NCI-H526 treated with DMSO at 0.1 percent for 48 hours (cell line): ENCODE results near the gene ZSCAN31.

ENCODE experiments used
- DNase-seq: peaks from one replicate; lab custom pipeline; 2025; lab: John Stamatoyannopoulos, UW

ZSCAN31 gene

GRCh38 chr6:28353356-28353755, 17.4 kb upstream of the ZSCAN31 start:
- DNase-seq = no peak

- DNase-seq = no peak
Observed at GRCh38 chr6:28351493-28351925, 15.6 kb upstream of the ZSCAN31 start.

- DNase-seq = no peak
Observed at GRCh38 chr6:28351087-28351486, 15.1 kb upstream of the ZSCAN31 start.

- no peak for DNase-seq
Observed at GRCh38 chr6:28349892-28350737, 14.2 kb upstream of the ZSCAN31 start, which contains the start of gene ZKSCAN3. TSS of gene ZKSCAN3 (plus strand) at chr6:28349947. CDS start at chr6:28359587, 9,640 bp downstream.

DNA sequence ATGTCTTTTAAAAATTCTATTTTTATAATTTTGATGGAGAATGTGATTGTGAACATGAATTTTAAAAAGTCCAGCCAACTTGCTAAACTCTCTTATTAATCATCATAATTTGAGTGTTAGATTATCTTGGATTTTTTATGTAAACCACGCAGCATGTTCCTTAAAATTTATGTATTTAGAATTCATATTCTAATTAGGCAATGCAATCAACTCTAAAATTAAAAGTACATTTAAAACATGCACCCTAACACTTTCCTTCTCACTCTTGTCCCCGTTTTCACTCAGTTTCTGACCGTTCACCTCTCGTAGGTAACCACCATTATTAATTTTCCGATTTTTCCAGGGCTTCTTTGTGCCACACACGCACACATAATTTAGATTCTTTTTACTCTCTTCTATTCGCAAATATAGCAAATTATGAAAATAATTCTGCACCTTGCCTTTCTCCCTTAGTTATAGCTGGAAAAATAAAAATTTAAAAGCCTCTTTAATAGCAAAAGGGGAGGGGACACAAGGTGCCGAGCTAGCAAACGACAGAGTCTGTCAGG, 13.5 kb upstream of the ZSCAN31 start:
- DNase-seq = peak; percentile 58

DNA sequence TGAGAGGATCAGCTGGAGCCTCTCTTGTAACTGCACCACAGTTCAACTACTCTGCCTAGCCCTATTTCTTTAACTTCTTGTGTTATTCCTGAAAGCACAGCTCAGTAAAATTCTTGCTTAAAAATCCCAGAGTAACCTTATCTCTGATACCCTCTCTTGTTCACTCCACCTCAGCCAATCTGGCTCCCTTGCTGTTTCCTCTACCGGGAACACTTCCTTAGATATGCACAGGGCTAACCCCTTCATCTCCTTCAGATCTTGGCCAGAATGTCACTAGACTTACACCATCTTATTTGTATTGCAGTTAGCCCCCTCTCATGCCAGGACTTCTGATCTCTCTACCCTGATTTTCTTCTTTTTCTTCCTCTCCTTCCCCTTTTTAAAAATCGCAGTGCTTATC, 11.2 kb upstream of the ZSCAN31 start:
- no peak for DNase-seq

GRCh38 chr6:28345201-28345600, 9.3 kb upstream of the ZSCAN31 start:
- no peak for DNase-seq

GRCh38 chr6:28343898-28344677, 8.1 kb upstream of the ZSCAN31 start:
- no peak for DNase-seq

GRCh38 chr6:28340310-28341095, 4.6 kb upstream of the ZSCAN31 start:
- no peak for DNase-seq

DNA sequence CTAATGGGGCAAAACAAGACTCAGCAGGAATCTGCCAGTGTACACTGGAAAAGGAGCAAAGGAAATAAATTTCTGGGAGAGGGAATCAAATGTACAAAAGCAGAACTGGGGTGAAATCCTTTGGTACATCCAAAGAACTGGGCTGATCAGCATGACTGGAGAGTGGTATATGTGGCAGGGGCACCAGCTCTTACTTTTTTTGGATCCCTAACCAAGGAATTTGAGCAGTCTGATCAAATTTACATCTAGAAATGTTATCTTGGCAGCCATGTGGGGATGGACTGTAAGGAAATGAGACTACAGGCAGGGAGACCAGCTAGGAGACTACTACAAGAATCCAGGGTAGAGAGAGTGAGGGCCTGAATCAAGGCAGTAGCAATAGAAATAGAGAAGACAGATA, 1.2 kb upstream of the ZSCAN31 start:
- DNase-seq = no peak

DNA sequence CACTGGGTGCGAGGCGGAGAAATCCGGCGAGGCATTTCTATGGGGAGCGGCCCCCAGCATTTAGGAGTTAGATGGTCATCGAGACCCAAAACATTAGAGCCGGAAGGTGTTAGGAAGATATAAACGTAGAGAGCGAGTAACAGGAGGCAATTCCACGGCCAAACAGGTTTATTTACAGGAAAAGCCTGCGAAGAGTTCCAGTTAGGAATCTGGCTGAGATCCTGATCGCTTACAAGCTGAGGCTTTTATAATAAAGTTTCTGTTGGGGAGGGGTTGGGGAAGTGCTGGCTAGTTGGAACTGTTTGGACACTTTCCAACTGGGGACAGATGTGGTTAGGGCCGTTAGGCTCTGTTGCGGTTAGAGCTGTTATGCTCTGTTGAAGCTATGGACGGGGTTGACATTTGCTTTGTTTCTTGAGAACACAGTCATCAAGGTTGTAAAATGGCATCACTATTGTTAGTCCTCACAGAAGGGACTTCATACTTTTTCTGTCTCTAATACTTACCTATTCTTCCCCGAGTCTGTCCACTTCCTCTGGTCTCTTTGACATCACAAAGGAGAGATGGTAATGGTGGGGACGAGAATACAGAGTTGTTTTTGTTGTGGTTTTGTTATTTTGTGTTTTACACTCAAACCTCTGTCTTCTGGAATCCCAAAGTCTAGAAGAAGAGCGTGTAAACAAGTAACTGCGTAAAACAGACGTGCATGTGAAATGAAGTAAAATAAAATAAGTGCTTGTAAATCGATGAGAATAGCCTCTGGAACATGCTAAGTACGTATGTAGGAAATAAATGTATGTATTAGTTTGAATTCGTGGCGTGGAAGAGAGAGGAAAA, 554 bp upstream of the ZSCAN31 start:
- DNase-seq = peak; percentile 44

DNA sequence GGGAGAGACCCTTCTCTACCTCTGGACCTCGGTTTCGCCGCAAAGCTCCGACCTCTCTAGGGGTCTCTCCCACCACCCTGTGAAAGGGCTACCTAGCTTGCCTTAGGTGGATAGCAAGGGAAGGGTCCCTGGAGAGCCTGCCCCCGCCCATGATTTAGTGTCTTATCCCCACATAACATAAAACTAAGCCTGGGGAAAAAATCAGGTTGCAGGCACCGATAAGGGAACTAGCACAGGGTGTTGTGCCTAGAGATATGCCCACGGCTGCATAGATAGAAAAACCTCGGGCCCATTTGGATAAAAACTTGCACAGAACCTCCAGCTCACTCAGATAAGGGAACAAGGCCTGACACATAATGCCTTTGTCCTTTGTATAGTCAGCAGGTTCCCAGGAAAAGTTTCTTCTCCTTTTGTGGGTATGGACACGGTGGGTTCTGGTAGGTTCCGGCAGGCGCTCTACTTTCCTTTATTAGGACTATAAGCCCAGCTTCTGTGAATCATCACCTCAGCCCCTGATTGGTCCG, 846 bp downstream of the ZSCAN31 start:
- DNase-seq = no peak

DNA sequence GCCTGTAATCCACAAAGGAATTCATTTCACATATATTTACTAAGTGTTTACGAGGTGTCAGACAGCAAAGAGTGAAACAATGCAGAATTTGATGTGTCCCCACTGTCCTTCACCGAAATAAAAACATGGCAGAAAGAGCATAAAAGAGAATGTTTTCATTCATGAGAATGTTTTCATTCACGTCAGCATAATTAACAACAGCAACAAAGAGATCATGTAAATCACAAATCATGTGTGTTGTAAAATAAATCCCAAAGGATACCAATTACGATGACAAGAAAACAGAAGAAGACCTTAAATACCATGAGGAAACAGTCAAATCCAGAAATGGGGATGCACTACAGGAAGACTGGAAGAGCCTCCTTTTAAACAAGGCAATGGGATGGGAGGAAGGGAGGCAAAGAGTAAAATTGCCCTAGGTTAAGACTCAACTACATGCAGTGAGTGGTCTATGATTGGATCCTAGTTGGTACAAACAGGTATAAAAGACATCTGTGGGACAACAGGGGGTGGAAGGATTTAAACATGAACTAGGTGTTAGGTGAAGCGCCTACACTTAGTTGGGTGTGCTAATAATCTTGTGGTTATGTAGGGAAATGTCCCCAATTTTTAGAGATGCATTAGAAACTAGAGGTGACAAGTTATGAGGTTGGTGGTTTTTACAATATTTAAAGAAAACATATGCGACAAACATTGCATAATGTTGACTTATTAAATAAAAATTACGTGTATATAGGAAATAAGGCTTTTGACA, 1.5 kb downstream of the ZSCAN31 start:
- no peak for DNase-seq

GRCh38 chr6:28333599-28334018, 2.3 kb downstream of the ZSCAN31 start:
- DNase-seq = no peak

- no peak for DNase-seq
Observed at GRCh38 chr6:28333047-28333446, 2.9 kb downstream of the ZSCAN31 start.

GRCh38 chr6:28330041-28330440, 5.9 kb downstream of the ZSCAN31 start:
- DNase-seq = no peak

GRCh38 chr6:28326371-28326948, 9.5 kb downstream of the ZSCAN31 start:
- no peak for DNase-seq

GRCh38 chr6:28323813-28324424, 12.0 kb downstream of the ZSCAN31 start:
- no peak for DNase-seq

DNA sequence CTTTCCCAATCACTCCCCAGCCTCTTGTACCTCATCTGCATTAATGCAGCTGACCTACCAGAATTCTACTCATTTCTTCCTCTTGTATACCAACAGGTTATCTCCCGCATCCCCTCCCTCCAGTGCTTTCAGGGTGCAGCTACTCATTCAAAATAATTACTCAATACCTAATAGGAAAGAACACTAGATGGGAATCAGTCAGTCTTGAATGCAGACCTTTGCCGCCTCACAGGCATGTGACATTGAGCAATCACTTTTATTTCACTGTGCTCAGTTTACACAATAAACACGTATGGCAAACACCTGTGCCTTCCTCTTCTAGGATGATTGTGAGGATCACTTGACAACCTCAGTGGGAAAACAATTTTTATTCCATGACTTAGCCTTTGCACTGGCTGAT, 13.3 kb downstream of the ZSCAN31 start:
- DNase-seq = no peak
